Mucosa of stomach (tissue), 1 donor: ENCODE measurements around the gene CNTN4.

Experiments used
- H3K27me3 ChIP-seq: one replicate; pipeline ENCODE4 v1.7.0; 2013; ENCODE audit warnings: mild to moderate bottlenecking, low read length; ENCODE audit not compliant: control insufficient read depth, insufficient read depth
- H3K36me3 ChIP-seq: one replicate; pipeline ENCODE4 v1.7.0; 2013; ENCODE audit warnings: low read length; ENCODE audit not compliant: control insufficient read depth, insufficient read depth
- H3K4me1 ChIP-seq: one replicate; pipeline ENCODE4 v1.7.0; 2013; ENCODE audit warnings: mild to moderate bottlenecking, low read length; ENCODE audit not compliant: control insufficient read depth, insufficient read depth
- H3K4me3 ChIP-seq: one replicate; pipeline ENCODE4 v1.7.0; 2013; ENCODE audit warnings: low read length
- H3K9ac ChIP-seq: one replicate; pipeline ENCODE4 v1.7.0; 2013; ENCODE audit warnings: mild to moderate bottlenecking, low read length, moderate library complexity
- H3K9me3 ChIP-seq: one replicate; pipeline ENCODE4 v1.7.0; 2013; ENCODE audit warnings: mild to moderate bottlenecking, low read length, moderate library complexity; ENCODE audit not compliant: control insufficient read depth
- donor health status: Pancreatic carcinoma.

The CNTN4 gene

GRCh38 chr3:3074551-3075257, 976.0 kb downstream of the CNTN4 start:
- H3K36me3 ChIP-seq = no peaks in the 10 kb centered on the region
- H3K9ac ChIP-seq = no peak overlapping the region
- H3K27me3 ChIP-seq = no peaks in the 10 kb centered on the region
- no peaks in the 10 kb centered on the region for H3K9me3 ChIP-seq
- H3K4me3 ChIP-seq = no peak overlapping the region
- H3K4me1 ChIP-seq = no peaks in the 10 kb centered on the region

GRCh38 chr3:3080309-3080708, 981.6 kb downstream of the CNTN4 start:
- no peaks in the 10 kb centered on the region for H3K27me3 ChIP-seq
- H3K4me1 ChIP-seq = no peaks in the 10 kb centered on the region
- H3K4me3 ChIP-seq = no peak overlapping the region
- no peak overlapping the region for H3K9ac ChIP-seq
- H3K9me3 ChIP-seq = no peaks in the 10 kb centered on the region
- H3K36me3 ChIP-seq = no peaks in the 10 kb centered on the region

GRCh38 chr3:3081381-3082233, 982.9 kb downstream of the CNTN4 start:
- no peak overlapping the region for H3K4me3 ChIP-seq
- H3K36me3 ChIP-seq = no peaks in the 10 kb centered on the region
- no peaks in the 10 kb centered on the region for H3K4me1 ChIP-seq
- no peak overlapping the region for H3K9ac ChIP-seq
- H3K9me3 ChIP-seq = no peaks in the 10 kb centered on the region
- H3K27me3 ChIP-seq = no peaks in the 10 kb centered on the region

- Histone ChIP-seq H3K9ac (no peak overlapping the region), H3K4me3 (no peak overlapping the region), H3K4me1 (no peaks in the 10 kb centered on the region), H3K27me3 (no peaks in the 10 kb centered on the region), H3K9me3 (no peaks in the 10 kb centered on the region), H3K36me3 (no peaks in the 10 kb centered on the region)
Observed at GRCh38 chr3:3082234-3082924, 983.7 kb downstream of the CNTN4 start.

GRCh38 chr3:3084890-3085289, 986.2 kb downstream of the CNTN4 start:
- Histone ChIP-seq H3K27me3 (no peaks in the 10 kb centered on the region), H3K9ac (no peak overlapping the region), H3K36me3 (no peaks in the 10 kb centered on the region), H3K9me3 (no peaks in the 10 kb centered on the region), H3K4me1 (no peaks in the 10 kb centered on the region), H3K4me3 (no peak overlapping the region)

- Histone ChIP-seq H3K4me3 (no peak overlapping the region), H3K9me3 (no peaks in the 10 kb centered on the region), H3K36me3 (no peaks in the 10 kb centered on the region), H3K27me3 (no peaks in the 10 kb centered on the region), H3K9ac (no peak overlapping the region), H3K4me1 (no peaks in the 10 kb centered on the region)
Observed at GRCh38 chr3:3085782-3086181, 987.1 kb downstream of the CNTN4 start.

- Histone ChIP-seq H3K9me3 (no peaks in the 10 kb centered on the region), H3K4me1 (no peaks in the 10 kb centered on the region), H3K9ac (no peak overlapping the region), H3K36me3 (no peaks in the 10 kb centered on the region), H3K27me3 (no peaks in the 10 kb centered on the region), H3K4me3 (no peak overlapping the region)
Observed at GRCh38 chr3:3086239-3086638, 987.6 kb downstream of the CNTN4 start.

- H3K9ac ChIP-seq = no peak overlapping the region
- no peaks in the 10 kb centered on the region for H3K4me1 ChIP-seq
- no peaks in the 10 kb centered on the region for H3K36me3 ChIP-seq
- no peaks in the 10 kb centered on the region for H3K9me3 ChIP-seq
- H3K4me3 ChIP-seq = no peak overlapping the region
- H3K27me3 ChIP-seq = no peaks in the 10 kb centered on the region
Observed at GRCh38 chr3:3087279-3087678, 988.6 kb downstream of the CNTN4 start.

- Histone ChIP-seq H3K27me3 (no peaks in the 10 kb centered on the region), H3K4me1 (no peaks in the 10 kb centered on the region), H3K4me3 (no peak overlapping the region), H3K9me3 (no peaks in the 10 kb centered on the region), H3K36me3 (no peaks in the 10 kb centered on the region), H3K9ac (no peak overlapping the region)
Observed at GRCh38 chr3:3087716-3088465, 989.2 kb downstream of the CNTN4 start.

GRCh38 chr3:3089017-3089416, 990.4 kb downstream of the CNTN4 start:
- Histone ChIP-seq H3K27me3 (no peaks in the 10 kb centered on the region), H3K4me3 (no peak overlapping the region), H3K4me1 (no peaks in the 10 kb centered on the region), H3K36me3 (no peaks in the 10 kb centered on the region), H3K9ac (no peak overlapping the region), H3K9me3 (no peaks in the 10 kb centered on the region)

GRCh38 chr3:3097958-3098357, 999.3 kb downstream of the CNTN4 start:
- no peaks in the 10 kb centered on the region for H3K4me1 ChIP-seq
- no peak overlapping the region for H3K9ac ChIP-seq
- H3K9me3 ChIP-seq = no peaks in the 10 kb centered on the region
- no peak overlapping the region for H3K4me3 ChIP-seq
- H3K36me3 ChIP-seq = no peaks in the 10 kb centered on the region
- no peaks in the 10 kb centered on the region for H3K27me3 ChIP-seq
